ENCODE measurements around the gene CRYBA2. TPM values are rescaled to one million over a fixed set of nuclear protein-coding genes. Genes with fewer than 3 reads are reported as not detected.
A peak's percentile ranks its signal among the peaks of the same experiment; 100 is the strongest.

CRYBA2 gene
- total and polyA plus RNA-seq, 2 experiments from 2014 or later: not detected

DNA sequence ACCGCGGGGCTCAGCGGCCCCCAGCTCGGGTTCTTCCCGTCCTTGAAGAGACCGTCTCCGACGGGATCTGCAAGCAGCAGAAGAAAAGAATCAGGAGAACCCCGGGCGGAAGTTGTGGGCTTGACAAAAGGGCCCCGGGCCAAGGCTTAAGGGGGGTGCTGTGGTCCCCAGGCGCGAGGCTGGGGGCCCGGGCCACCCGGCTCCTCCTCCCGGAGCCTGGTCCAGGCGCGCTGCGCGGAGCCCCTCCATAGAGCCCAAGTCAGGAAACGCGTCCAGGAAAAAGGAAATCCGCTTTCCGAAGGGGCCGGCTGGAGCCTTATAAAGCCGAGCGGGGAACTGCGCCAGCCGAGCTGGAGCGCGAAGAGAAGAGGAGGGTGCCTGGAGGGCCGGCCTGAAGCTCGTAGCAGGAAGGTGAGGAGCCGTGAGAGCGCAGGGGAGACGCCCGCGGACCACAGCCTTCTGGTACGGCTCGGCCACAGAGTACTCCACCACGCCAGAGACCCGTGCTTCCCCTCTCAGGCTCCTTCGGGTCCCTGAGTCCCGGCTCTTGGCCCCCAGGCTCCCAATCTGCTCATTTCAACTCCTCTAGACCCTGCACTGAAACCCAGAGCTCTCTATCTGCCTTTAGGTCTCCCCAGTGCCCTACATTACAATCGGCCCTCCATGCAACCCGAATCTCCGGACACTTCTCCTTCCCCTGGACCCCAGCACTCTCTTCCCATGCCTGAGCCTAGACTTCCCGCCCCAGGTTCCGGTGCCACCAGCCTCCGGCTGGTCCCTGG, 8.8 kb downstream of the CRYBA2 start:
- no peak overlapping the region for H3K27ac Mint-ChIP-seq
- peak; percentile 15 for ATAC-seq
- H3K4me1 Mint-ChIP-seq: peaks cover 17% of the 10 kb centered on the region
- Histone ChIP-seq H4K20me1 (replicated peaks; ENCODE audit: insufficient read depth) (peaks cover 18% of the 10 kb centered on the region), H3K4me3 (peak overlapping the region; percentile 51), H3K9me2 (ENCODE audit: insufficient read depth) (no peaks in the 10 kb centered on the region), H3F3A (replicated peaks; ENCODE audit: low read depth) (0 out of 2 replicates have a peak, but pooled peaks cover 4% of the 10 kb centered on the region), H3K27me3 (ENCODE audit: insufficient read depth) (peaks cover 98% of the 10 kb centered on the region), H3K4me1 (ENCODE audit: insufficient read depth) (peaks cover 32% of the 10 kb centered on the region; the same call in 1 of the 2 replicates), H3K79me2 (replicated peaks; ENCODE audit: insufficient read depth) (no peaks in the 10 kb centered on the region), H2AFZ (peak overlapping the region; percentile 86), H3K27ac (ENCODE audit: low read depth) (no peak overlapping the region), H3K36me3 (ENCODE audit: insufficient read depth) (no peaks in the 10 kb centered on the region), H3K4me2 (peak overlapping the region; percentile 81)
- peak; percentile 73 for DNase-seq (ENCODE audit: low spot score)
- H3K36me3 Mint-ChIP-seq (ENCODE audit: low read depth): no peaks in the 10 kb centered on the region; the same call in 2 of the 3 replicates
- peaks cover 94% of the 10 kb centered on the region for H3K27me3 Mint-ChIP-seq (ENCODE audit: insufficient read depth, low read depth, poor library complexity)
- H3K9me3 Mint-ChIP-seq: peaks cover 3% of the 10 kb centered on the region; the same call in 1 of the 3 replicates
- TF ChIP-seq, protein P1, sequence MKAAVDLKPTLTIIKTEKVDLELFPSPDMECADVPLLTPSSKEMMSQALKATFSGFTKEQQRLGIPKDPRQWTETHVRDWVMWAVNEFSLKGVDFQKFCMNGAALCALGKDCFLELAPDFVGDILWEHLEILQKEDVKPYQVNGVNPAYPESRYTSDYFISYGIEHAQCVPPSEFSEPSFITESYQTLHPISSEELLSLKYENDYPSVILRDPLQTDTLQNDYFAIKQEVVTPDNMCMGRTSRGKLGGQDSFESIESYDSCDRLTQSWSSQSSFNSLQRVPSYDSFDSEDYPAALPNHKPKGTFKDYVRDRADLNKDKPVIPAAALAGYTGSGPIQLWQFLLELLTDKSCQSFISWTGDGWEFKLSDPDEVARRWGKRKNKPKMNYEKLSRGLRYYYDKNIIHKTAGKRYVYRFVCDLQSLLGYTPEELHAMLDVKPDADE (IDR thresholded peaks at IDR 0.05): no peak
- TF ChIP-seq EZH2 (IDR thresholded peaks at IDR 0.05; ENCODE audit: low read depth, unreplicated experiment) (peak; percentile 100), EZH2phosphoT487 (IDR thresholded peaks at IDR 0.05; ENCODE audit: unreplicated experiment) (peak; percentile 84)
- peak overlapping the region; percentile 69 for H3K4me3 Mint-ChIP-seq

DNA sequence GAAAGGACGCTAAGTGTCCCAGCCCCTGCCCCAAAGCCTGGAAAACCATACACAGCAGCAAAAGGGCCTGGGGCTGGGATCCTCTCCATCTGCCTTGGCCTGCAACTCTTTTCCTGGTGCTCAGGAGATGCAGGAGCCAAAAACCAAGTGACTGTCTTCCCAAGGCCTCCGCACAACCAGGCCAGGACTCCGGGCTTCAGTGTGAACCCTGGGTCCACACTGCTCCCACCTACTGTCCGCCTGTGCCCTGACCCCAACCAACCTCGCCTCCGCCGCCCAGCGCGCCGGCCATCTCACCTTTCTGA, 9.3 kb downstream of the CRYBA2 start:
- Mint-ChIP-seq H3K4me1 (peaks cover 17% of the 10 kb centered on the region), H3K36me3 (ENCODE audit: low read depth) (no peaks in the 10 kb centered on the region; the same call in 2 of the 3 replicates), H3K27ac (no peak overlapping the region), H3K27me3 (ENCODE audit: insufficient read depth, low read depth, poor library complexity) (peaks cover 94% of the 10 kb centered on the region), H3K9me3 (peaks cover 3% of the 10 kb centered on the region; the same call in 1 of the 3 replicates), H3K4me3 (peak overlapping the region; percentile 42; the same call in 1 of the 3 replicates)
- no peaks in the 10 kb centered on the region for H3K36me3 ChIP-seq (ENCODE audit: insufficient read depth)
- ATAC-seq (no peak), DNase-seq (ENCODE audit: low spot score) (no peak)
- H3K9me2 ChIP-seq (ENCODE audit: insufficient read depth): no peaks in the 10 kb centered on the region
- H3K27me3 ChIP-seq (ENCODE audit: insufficient read depth): peaks cover 98% of the 10 kb centered on the region
- no peaks in the 10 kb centered on the region for H3K79me2 ChIP-seq (replicated peaks; ENCODE audit: insufficient read depth)
- peaks cover 18% of the 10 kb centered on the region for H4K20me1 ChIP-seq (replicated peaks; ENCODE audit: insufficient read depth)
- peaks cover 33% of the 10 kb centered on the region; the same call in 1 of the 2 replicates for H3K4me1 ChIP-seq (ENCODE audit: insufficient read depth)
- H3K4me3 ChIP-seq: peak overlapping the region; percentile 51
- H3F3A ChIP-seq (replicated peaks; ENCODE audit: low read depth): 0 out of 2 replicates have a peak, but pooled peaks cover 4% of the 10 kb centered on the region
- H3K27ac ChIP-seq (ENCODE audit: low read depth): no peak overlapping the region
- H3K4me2 ChIP-seq: peak overlapping the region; percentile 81
- H2AFZ ChIP-seq: peak overlapping the region; percentile 86; the same call in 1 of the 2 replicates
- TF ChIP-seq, protein P2, sequence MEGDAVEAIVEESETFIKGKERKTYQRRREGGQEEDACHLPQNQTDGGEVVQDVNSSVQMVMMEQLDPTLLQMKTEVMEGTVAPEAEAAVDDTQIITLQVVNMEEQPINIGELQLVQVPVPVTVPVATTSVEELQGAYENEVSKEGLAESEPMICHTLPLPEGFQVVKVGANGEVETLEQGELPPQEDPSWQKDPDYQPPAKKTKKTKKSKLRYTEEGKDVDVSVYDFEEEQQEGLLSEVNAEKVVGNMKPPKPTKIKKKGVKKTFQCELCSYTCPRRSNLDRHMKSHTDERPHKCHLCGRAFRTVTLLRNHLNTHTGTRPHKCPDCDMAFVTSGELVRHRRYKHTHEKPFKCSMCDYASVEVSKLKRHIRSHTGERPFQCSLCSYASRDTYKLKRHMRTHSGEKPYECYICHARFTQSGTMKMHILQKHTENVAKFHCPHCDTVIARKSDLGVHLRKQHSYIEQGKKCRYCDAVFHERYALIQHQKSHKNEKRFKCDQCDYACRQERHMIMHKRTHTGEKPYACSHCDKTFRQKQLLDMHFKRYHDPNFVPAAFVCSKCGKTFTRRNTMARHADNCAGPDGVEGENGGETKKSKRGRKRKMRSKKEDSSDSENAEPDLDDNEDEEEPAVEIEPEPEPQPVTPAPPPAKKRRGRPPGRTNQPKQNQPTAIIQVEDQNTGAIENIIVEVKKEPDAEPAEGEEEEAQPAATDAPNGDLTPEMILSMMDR (conservative IDR thresholded peaks at IDR 0.05; ENCODE audit: low read depth in 2 of 2): no peak
- TF ChIP-seq EZH2phosphoT487 (IDR thresholded peaks at IDR 0.05; ENCODE audit: unreplicated experiment) (no peak), JUNB (IDR thresholded peaks at IDR 0.05; ENCODE audit: unreplicated experiment) (no peak), ZNF114 (CRISPR knock-in tag; IDR thresholded peaks at IDR 0.05) (no peak), POLR2AphosphoS5 (IDR thresholded peaks at IDR 0.05; ENCODE audit: low read depth) (no peak), ZNF331 (CRISPR knock-in tag; IDR thresholded peaks at IDR 0.05; ENCODE audit: low read depth) (no peak), STAT1 (IDR thresholded peaks at IDR 0.05; ENCODE audit: unreplicated experiment) (no peak), EZH2 (IDR thresholded peaks at IDR 0.05; ENCODE audit: low read depth, unreplicated experiment) (no peak)
- TF ChIP-seq, protein P1 (IDR thresholded peaks at IDR 0.05): no peak
- TF ChIP-seq, protein P3, sequence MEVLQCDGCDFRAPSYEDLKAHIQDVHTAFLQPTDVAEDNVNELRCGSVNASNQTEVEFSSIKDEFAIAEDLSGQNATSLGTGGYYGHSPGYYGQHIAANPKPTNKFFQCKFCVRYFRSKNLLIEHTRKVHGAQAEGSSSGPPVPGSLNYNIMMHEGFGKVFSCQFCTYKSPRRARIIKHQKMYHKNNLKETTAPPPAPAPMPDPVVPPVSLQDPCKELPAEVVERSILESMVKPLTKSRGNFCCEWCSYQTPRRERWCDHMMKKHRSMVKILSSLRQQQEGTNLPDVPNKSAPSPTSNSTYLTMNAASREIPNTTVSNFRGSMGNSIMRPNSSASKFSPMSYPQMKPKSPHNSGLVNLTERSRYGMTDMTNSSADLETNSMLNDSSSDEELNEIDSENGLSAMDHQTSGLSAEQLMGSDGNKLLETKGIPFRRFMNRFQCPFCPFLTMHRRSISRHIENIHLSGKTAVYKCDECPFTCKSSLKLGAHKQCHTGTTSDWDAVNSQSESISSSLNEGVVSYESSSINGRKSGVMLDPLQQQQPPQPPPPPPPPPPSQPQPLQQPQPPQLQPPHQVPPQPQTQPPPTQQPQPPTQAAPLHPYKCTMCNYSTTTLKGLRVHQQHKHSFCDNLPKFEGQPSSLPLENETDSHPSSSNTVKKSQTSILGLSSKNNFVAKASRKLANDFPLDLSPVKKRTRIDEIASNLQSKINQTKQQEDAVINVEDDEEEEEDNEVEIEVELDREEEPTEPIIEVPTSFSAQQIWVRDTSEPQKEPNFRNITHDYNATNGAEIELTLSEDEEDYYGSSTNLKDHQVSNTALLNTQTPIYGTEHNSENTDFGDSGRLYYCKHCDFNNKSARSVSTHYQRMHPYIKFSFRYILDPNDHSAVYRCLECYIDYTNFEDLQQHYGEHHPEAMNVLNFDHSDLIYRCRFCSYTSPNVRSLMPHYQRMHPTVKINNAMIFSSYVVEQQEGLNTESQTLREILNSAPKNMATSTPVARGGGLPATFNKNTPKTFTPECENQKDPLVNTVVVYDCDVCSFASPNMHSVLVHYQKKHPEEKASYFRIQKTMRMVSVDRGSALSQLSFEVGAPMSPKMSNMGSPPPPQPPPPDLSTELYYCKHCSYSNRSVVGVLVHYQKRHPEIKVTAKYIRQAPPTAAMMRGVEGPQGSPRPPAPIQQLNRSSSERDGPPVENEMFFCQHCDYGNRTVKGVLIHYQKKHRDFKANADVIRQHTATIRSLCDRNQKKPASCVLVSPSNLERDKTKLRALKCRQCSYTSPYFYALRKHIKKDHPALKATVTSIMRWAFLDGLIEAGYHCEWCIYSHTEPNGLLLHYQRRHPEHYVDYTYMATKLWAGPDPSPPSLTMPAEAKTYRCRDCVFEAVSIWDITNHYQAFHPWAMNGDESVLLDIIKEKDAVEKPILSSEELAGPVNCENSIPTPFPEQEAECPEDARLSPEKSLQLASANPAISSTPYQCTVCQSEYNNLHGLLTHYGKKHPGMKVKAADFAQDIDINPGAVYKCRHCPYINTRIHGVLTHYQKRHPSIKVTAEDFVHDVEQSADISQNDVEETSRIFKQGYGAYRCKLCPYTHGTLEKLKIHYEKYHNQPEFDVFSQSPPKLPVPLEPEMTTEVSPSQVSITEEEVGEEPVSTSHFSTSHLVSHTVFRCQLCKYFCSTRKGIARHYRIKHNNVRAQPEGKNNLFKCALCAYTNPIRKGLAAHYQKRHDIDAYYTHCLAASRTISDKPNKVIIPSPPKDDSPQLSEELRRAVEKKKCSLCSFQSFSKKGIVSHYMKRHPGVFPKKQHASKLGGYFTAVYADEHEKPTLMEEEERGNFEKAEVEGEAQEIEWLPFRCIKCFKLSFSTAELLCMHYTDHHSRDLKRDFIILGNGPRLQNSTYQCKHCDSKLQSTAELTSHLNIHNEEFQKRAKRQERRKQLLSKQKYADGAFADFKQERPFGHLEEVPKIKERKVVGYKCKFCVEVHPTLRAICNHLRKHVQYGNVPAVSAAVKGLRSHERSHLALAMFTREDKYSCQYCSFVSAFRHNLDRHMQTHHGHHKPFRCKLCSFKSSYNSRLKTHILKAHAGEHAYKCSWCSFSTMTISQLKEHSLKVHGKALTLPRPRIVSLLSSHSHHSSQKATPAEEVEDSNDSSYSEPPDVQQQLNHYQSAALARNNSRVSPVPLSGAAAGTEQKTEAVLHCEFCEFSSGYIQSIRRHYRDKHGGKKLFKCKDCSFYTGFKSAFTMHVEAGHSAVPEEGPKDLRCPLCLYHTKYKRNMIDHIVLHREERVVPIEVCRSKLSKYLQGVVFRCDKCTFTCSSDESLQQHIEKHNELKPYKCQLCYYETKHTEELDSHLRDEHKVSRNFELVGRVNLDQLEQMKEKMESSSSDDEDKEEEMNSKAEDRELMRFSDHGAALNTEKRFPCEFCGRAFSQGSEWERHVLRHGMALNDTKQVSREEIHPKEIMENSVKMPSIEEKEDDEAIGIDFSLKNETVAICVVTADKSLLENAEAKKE (CRISPR knock-in tag; IDR thresholded peaks at IDR 0.05): no peak
